Stimulated activated CD8-positive, alpha-beta memory T cell treated with anti-CD3 and anti-CD28 coated beads, Interleukin-7, amount 100 ng/mL, for 1 hour (primary cell): ENCODE measurements around the gene AKAP13.
"Not testable (repeated sequence)": the region's sequence is repeated elsewhere in the genome, so short reads cannot be mapped to it uniquely, and the experiment has no call there.

ENCODE experiments used
- DNase-seq, 2 donors: peaks; one replicate each; pipeline ENCODE4 v3.0.0-alpha.2; 2020; ENCODE audit warnings: low read depth in 2 of 2

The AKAP13 gene

DNA sequence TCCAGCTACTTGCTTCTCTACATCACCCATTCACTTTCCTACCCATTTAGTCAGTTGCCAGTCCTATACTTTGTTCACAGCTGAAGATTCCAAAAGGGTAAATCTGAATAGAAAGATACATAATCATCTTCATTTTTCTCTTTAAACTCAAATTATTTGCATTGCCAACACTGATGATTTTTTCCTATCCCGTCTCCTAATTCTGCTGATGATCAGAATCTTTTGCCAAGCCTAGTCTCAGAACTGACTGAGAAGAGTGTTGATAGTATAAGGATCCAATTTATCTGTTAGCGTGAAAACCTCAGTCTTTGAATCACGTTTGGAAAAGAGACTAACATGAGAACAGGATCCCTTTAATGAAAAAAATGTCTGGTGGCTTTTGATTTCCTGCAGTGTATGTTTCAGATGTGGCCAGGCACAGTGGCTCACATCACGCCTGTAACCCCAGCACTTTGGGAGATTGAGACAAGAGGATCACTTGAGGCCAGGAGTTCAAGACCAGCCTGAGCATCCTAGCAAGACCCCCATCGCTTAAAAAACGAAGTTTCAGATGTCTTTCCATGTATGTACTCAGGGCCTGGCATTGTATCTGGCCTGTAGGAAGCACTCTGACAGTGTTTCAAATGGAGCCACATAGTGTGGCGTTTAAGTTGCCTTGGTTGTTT is 244.9 kb downstream of the AKAP13 start:
- DNase-seq = no peak

DNA sequence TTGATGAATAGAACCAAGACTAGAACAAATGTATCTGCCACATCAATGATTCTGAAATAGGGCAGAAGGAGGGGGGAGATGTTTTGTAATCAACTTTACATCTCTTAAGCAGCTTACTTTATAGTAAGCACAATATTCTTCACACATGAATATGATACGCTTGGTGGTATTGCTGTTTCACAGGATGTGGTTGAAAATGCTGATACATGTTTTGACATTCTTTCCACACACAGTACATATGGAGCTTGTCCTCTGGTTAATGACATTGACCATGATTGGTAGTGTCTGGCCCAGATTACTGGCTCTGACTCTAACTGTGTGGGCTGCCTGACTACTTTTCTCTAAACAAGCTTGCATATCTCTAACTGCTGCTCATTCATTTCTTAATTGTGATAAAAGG is 245.5 kb downstream of the AKAP13 start:
- DNase-seq = no peak

GRCh38 chr15:85627213-85627935 is 247.0 kb downstream of the AKAP13 start:
- no peak for DNase-seq

DNA sequence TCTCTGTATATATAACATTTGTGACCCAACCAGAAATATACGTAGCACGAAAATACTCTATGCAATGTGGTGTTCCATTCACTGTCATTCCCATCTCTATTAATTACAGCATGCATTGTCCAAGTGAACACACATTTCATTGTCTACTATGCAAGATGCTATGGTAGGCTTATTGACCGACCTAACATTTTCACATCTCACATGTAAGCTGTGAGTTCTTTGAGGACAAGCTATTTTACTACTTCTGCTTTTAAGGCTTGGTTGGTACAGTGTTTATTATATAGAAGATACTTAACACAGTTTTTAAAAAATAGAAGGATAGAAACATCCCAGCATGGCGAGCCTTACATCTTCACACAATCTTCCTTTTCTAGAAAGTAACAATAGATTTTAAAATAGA is 249.9 kb downstream of the AKAP13 start:
- no peak for DNase-seq

DNA sequence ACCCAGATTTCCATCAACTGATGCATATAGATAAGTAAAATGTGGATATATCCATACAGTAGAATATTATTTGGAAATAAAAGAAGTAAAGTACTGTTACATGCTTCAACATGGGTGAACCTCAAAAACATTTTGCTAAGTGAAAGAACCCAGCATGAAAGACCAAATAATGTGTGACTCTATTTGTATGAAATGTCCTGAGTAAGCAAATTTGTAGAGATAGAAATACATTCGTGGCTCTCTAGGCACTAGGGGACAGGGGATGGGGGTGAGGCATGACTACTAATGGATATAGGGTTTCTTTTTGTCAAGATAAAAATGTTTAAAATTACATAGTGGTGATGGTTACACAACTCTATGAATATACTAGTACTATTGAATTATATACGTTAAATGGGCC is 250.6 kb downstream of the AKAP13 start:
- DNase-seq = no peak

DNA sequence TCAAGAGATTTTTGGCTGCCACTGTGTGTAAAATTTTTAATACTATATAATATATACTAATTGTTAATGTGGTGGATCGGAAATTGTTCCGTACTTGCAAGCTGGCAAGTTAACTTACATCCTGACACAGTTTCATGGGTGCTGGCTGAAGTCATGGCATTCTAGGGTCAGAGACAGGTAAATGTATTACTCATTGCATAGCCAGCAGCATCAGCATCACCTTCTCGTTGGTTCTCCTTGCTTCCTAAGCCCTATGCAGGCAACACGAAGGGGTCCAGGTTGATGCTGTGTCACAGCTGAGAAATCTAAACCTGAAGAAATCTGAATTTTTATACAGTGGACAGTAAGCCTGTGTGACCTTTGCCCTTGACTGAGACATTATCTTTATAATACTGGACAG is 251.6 kb downstream of the AKAP13 start:
- no peak for DNase-seq

DNA sequence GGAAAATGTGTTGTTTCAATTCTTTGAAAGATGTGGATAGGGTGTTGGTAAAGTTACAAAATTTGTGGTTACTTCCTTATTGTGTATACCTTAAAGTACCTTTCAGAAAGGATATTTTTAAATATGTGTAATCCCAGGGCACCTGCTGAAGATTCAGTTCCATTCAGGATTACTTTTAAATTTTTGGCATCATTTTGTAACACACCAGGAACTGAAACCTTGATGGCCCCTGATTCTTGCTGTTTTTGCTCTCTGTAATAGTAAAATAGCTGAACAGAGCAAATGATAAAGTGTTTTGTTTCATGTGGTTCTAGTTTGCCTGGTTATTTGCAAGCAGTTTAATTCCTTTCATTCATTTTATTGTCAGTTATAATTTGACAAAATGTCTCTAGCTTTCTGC is 253.5 kb downstream of the AKAP13 start:
- no peak for DNase-seq

- no peak for DNase-seq
These were observed 255.9 kb downstream of the AKAP13 start for GRCh38 chr15:85636351-85636750.

DNA sequence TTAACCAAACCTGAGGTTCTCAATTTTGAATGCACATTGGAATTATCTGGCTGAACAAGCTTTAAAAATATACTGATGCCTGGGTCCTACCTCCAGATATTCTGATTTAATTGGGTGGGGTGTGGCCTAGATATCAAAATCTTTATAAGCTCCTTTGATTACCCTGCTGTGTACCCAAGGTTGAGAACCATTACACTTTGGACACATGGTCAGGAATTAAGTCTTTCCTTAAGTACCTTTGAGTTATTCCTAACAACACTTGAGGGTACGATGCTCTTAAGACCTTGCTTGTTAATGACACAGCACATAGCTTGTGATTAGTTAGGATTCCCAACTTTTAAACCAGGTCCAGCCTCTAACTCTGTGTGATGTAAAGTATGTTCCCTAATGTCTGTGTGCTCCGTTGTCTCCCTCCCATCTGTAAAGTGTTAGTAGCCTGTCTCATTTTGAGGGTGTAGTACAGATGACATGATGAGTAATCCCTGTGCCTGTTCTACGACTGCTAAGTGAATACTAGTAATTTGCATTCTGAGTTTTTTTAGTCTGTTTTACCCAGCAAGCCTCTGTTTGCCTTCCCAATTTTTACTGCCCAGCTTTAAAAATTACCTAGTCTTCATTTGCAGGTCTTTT is 259.5 kb downstream of the AKAP13 start:
- DNase-seq = no peak

GRCh38 chr15:85642065-85642692 is 261.8 kb downstream of the AKAP13 start:
- no peak for DNase-seq

GRCh38 chr15:85642693-85643066 is 262.3 kb downstream of the AKAP13 start:
- no peak for DNase-seq

GRCh38 chr15:85646538-85647091 is 266.2 kb downstream of the AKAP13 start:
- DNase-seq = no peak

DNA sequence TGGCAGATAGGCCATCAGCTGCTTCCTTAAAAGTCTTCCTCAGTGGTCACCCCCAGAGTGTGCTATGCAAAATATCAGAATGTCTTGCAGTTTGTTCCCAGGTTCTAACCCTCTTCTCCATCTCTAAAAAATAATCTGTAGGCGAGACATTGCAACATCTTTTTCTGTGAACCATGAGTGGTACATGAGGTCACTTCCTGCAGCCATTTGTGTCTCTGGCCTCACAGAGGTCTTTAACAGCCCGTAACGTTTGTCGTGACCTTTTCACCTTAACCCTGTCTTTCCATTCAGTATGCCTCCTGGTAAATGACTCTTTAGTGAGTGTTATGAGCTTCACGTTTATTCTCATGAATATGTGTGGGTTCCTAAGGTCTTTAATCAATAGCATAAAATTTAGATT is 269.0 kb downstream of the AKAP13 start:
- DNase-seq = no peak

GRCh38 chr15:85651548-85651947 is 271.1 kb downstream of the AKAP13 start:
- no peak for DNase-seq

DNA sequence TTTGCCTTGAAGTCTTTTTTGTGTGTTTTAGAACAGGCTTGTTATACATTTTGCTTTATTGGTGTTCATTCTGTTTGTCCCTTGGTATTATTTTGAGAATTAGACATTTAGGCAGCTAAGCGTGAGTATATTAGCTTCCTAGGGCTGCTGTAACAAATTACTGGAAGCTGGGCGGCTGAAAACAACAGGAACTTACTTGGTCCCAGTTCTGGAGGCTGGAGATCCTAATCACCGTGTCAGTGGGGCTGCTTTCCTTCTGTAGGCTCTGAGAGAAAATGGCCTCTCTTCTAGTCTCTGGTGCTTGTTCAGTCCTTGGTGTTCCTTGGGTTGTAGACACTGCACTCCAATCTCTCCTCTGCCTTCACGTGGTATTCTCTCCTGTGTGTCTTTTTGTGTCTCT is 272.1 kb downstream of the AKAP13 start:
- no peak for DNase-seq

GRCh38 chr15:85657132-85657531 is 276.7 kb downstream of the AKAP13 start:
- DNase-seq = no peak

- no peak for DNase-seq
These were observed 278.4 kb downstream of the AKAP13 start for GRCh38 chr15:85658816-85659215.

- no peak for DNase-seq
These were observed 281.5 kb downstream of the AKAP13 start for GRCh38 chr15:85661859-85662258.

DNA sequence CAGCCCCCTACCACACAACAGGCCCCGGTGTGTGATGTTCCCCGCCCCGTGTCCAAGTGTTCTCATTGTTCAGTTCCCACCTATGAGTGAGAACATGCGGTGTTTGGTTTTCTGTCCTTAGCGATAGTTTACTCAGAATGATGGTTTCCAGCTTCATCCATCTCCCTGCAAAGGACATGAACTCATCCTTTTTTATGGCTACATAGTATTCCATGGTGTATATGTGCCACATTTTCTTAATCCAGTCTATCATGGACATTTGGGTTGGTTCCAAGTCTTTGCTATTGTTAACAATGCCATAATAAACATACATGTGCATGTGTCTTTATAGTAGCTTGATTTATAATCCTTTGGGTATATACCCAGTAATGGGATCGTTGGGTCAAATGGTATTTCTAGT is 285.3 kb downstream of the AKAP13 start:
- DNase-seq = not testable (repeated sequence)

- DNase-seq = no peak
These were observed 287.4 kb downstream of the AKAP13 start for GRCh38 chr15:85667491-85668424.

- no peak for DNase-seq
These were observed 290.8 kb downstream of the AKAP13 start for GRCh38 chr15:85671156-85671555.
